RWPE2 (cell line): ENCODE measurements around the gene GRM5.

Source experiments
- ATAC-seq: fragments of 200-7000 bp; cut with Tn5 transposase; 3 replicates; pipeline ENCODE4 v1.9.1; 2021; ENCODE audit warnings: low read depth
- DNase-seq: peaks from one replicate; pipeline ENCODE4 v3.0.0-alpha.2; 2020; ENCODE audit warnings: low spot score
- H3K27ac ChIP-seq: fragments of 450-650 bp; 2 replicates; pipeline ENCODE4 v1.5.1; 2017; ENCODE audit warnings: mild to moderate bottlenecking; ENCODE audit not compliant: poor library complexity, severe bottlenecking
- H3K27me3 ChIP-seq: fragments of 250-450 bp; sonication (Bioruptor Pico); 2 replicates; pipeline ENCODE4 v1.5.1; 2021; ENCODE audit warnings: mild to moderate bottlenecking, moderate library complexity; ENCODE audit not compliant: insufficient read depth, poor library complexity, severe bottlenecking
- H3K36me3 ChIP-seq: fragments of 250-450 bp; sonication (Bioruptor Pico); 2 replicates; pipeline ENCODE4 v1.5.1; 2020; ENCODE audit warnings: low read depth, mild to moderate bottlenecking, moderate library complexity
- H3K4me1 ChIP-seq: fragments of 250-450 bp; sonication (Bioruptor Pico); 2 replicates; pipeline ENCODE4 v1.5.1; 2021; ENCODE audit warnings: mild to moderate bottlenecking, moderate library complexity; ENCODE audit not compliant: insufficient read depth, poor library complexity, severe bottlenecking
- H3K4me3 ChIP-seq: fragments of 250-450 bp; sonication (Bioruptor Pico); 2 replicates; pipeline ENCODE4 v1.5.1; 2021; ENCODE audit warnings: mild to moderate bottlenecking, moderate library complexity; ENCODE audit not compliant: severe bottlenecking
- H3K9me3 ChIP-seq: fragments of 250-450 bp; sonication (Bioruptor Pico); 2 replicates; pipeline ENCODE4 v1.5.1; 2021; ENCODE audit warnings: mild to moderate bottlenecking, moderate library complexity; ENCODE audit not compliant: severe bottlenecking
- CTCF ChIP-seq: fragments of 450-650 bp; IDR thresholded peaks from one replicate; pipeline ENCODE4 v1.5.1; 2017; ENCODE audit warnings: mild to moderate bottlenecking, moderate library complexity; ENCODE audit not compliant: poor library complexity, severe bottlenecking

Gene GRM5

DNA sequence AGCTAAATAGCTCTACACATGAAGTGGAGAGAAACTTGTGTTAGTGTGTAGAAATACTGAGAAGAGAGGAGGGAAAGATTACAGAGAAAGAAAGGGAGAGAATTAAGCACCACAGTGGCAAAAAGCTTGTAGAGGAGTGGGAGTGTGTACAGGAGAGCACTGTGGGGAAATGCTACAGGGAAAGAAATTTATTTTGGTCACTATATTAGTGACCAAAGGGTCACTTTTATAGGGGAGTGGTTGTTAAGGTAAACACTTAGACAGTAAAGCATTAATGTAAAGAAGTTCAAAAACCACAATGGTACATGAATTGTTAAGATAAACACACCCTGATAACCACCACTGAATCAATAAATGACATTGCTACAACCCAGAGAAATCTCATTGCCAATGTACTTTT lies 421.1 kb downstream of the GRM5 start:
- no peak for TF ChIP-seq CTCF
- Histone ChIP-seq H3K27me3 (no peaks in the 10 kb centered on the region), H3K9me3 (no peaks in the 10 kb centered on the region), H3K36me3 (no peaks in the 10 kb centered on the region), H3K4me3 (no peak overlapping the region), H3K27ac (no peak overlapping the region), H3K4me1 (no peaks in the 10 kb centered on the region)
- no peak for ATAC-seq
- no peak for DNase-seq

DNA sequence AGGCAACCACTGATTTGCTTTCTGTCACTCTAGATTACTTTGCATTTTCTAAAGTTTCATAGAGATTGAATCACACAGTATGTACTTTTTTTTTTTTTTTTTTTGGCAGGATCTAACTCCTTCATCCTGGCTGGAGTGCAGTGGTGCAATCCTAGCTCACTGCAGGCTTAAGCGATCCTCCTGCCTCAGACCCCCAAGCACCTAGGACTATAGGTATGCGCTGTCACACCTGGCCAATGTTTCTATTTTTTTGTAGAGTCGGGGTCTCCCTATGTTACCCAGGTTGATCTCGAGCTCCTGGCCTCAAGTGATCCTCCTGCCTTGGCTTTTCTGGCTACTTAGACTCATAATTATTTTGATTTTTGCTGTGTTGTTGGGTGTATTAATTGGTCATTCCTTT lies 433.6 kb downstream of the GRM5 start:
- ATAC-seq = no peak

GRCh38 chr11:88631497-88631896 lies 434.3 kb downstream of the GRM5 start:
- no peak for TF ChIP-seq CTCF
- no peak overlapping the region for H3K4me3 ChIP-seq
- H3K27ac ChIP-seq = no peak overlapping the region
- ATAC-seq (peak; percentile 67; the same call in 1 of the 3 replicates), DNase-seq (no peak)
- no peaks in the 10 kb centered on the region for H3K27me3 ChIP-seq
- H3K9me3 ChIP-seq = no peaks in the 10 kb centered on the region
- H3K4me1 ChIP-seq = no peaks in the 10 kb centered on the region
- H3K36me3 ChIP-seq = no peaks in the 10 kb centered on the region

More for the DNA sequence above, 433.6 kb downstream of the GRM5 start:
- Histone ChIP-seq H3K27ac (no peak overlapping the region), H3K4me3 (no peak overlapping the region), H3K4me1 (no peaks in the 10 kb centered on the region), H3K36me3 (no peaks in the 10 kb centered on the region), H3K27me3 (no peaks in the 10 kb centered on the region), H3K9me3 (no peaks in the 10 kb centered on the region)
- DNase-seq = no peak
- no peak for TF ChIP-seq CTCF

DNA sequence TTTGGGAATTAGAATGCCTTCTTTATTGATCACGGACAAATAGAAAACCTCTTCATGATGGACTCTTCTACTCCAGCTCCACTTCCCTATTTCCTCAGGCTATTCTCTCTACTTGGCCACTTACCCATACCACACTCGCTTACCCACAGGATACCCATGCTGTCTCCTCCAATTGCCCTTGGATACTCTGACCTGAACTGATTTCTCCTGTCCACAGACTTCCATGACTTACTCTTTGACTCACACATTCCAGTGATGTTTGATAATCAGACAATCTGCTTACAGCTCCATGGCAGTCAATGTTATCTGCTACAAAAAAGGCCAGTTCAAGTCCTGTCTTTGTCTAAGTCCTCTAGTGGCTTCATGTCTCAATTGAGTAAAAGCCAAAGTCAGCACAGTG lies 436.3 kb downstream of the GRM5 start:
- Histone ChIP-seq H3K27me3 (no peaks in the 10 kb centered on the region), H3K4me1 (no peaks in the 10 kb centered on the region), H3K4me3 (no peak overlapping the region), H3K36me3 (no peaks in the 10 kb centered on the region), H3K27ac (no peak overlapping the region), H3K9me3 (no peaks in the 10 kb centered on the region)
- TF ChIP-seq CTCF = no peak
- ATAC-seq (no peak), DNase-seq (no peak)

GRCh38 chr11:88626216-88626615 lies 439.6 kb downstream of the GRM5 start:
- no peak for TF ChIP-seq CTCF
- H3K36me3 ChIP-seq = no peaks in the 10 kb centered on the region
- no peaks in the 10 kb centered on the region for H3K27me3 ChIP-seq
- no peaks in the 10 kb centered on the region for H3K9me3 ChIP-seq
- ATAC-seq (no peak), DNase-seq (no peak)
- no peak overlapping the region for H3K27ac ChIP-seq
- no peak overlapping the region for H3K4me3 ChIP-seq
- no peaks in the 10 kb centered on the region for H3K4me1 ChIP-seq
